Activated CD4-positive, alpha-beta T cell treated with anti-CD3 and anti-CD28 coated beads for 48 hours (primary cell): Measurements from ENCODE around the gene AKAP6.

Source experiments
- DNase-seq: peaks from one replicate; pipeline ENCODE4 v3.0.0-alpha.2; 2020

Gene AKAP6

GRCh38 chr14:32492457-32492856 is 163.4 kb downstream of the AKAP6 start:
- DNase-seq: no peak

GRCh38 chr14:32494609-32495434 is 165.7 kb downstream of the AKAP6 start:
- DNase-seq: no peak

GRCh38 chr14:32495435-32495734 is 166.3 kb downstream of the AKAP6 start:
- DNase-seq: no peak

- no peak for DNase-seq
Observed at GRCh38 chr14:32497248-32497647, 168.2 kb downstream of the AKAP6 start.

- DNase-seq: no peak
Observed at GRCh38 chr14:32507029-32507984, 178.2 kb downstream of the AKAP6 start.

GRCh38 chr14:32508281-32508680 is 179.2 kb downstream of the AKAP6 start:
- DNase-seq: no peak

- no peak for DNase-seq
Observed at GRCh38 chr14:32509632-32510187, 180.6 kb downstream of the AKAP6 start.

GRCh38 chr14:32510815-32511214 is 181.7 kb downstream of the AKAP6 start:
- DNase-seq: no peak

- no peak for DNase-seq
Observed at GRCh38 chr14:32512348-32512747, 183.2 kb downstream of the AKAP6 start.

- DNase-seq: no peak
Observed at GRCh38 chr14:32512813-32513212, 183.7 kb downstream of the AKAP6 start.

GRCh38 chr14:32513571-32514009 is 184.5 kb downstream of the AKAP6 start:
- DNase-seq: no peak

- DNase-seq: no peak
Observed at GRCh38 chr14:32514236-32514635, 185.1 kb downstream of the AKAP6 start.

- DNase-seq: no peak
Observed at GRCh38 chr14:32514681-32515080, 185.6 kb downstream of the AKAP6 start.

GRCh38 chr14:32524609-32525375 is 195.7 kb downstream of the AKAP6 start:
- no peak for DNase-seq

- DNase-seq: no peak
Observed at GRCh38 chr14:32525591-32525990, 196.5 kb downstream of the AKAP6 start.

- no peak for DNase-seq
Observed at GRCh38 chr14:32530800-32531199, 201.7 kb downstream of the AKAP6 start.

GRCh38 chr14:32531942-32532515 is 202.9 kb downstream of the AKAP6 start:
- DNase-seq: no peak

- no peak for DNase-seq
Observed at GRCh38 chr14:32534145-32534544, 205.0 kb downstream of the AKAP6 start.

GRCh38 chr14:32536175-32536574 is 207.1 kb downstream of the AKAP6 start:
- no peak for DNase-seq

GRCh38 chr14:32537166-32537565 is 208.1 kb downstream of the AKAP6 start:
- DNase-seq: no peak

- DNase-seq: no peak
Observed at GRCh38 chr14:32542507-32542906, 213.4 kb downstream of the AKAP6 start.

GRCh38 chr14:32545095-32545494 is 216.0 kb downstream of the AKAP6 start:
- DNase-seq: no peak
